Omental fat pad (tissue), 4 donors: Measurements from ENCODE around the gene CHRNA1. TPM values are rescaled to one million over a fixed set of nuclear protein-coding genes. Genes with fewer than 3 reads are reported as not detected.
A peak's percentile ranks its signal among the peaks of the same experiment; 100 is the strongest.

ENCODE experiments used
- ATAC-seq: fragments of 150-250 bp; one replicate; pipeline ENCODE4 v1.9.1; 2016; ENCODE audit warnings: mild to moderate bottlenecking, moderate library complexity; ENCODE audit not compliant: low FRiP score
- DNase-seq: peaks from one replicate; pipeline ENCODE4 v3.0.0-alpha.2; 2019; ENCODE audit warnings: low spot score
- total RNA-seq, 4 donors: library from RNA; depleted of rRNA; stranded (reverse); fragments of >200 nt; gene quantifications; one replicate each; pipeline ENCODE4 v1.1.0, GENCODE V29; 2016
- TF ChIP-seq, protein P1 (sequence below), 3 donors: fragments of 450-650 bp; IDR thresholded peaks; one replicate each; pipeline ENCODE4 v1.5.1; 2016 to 2017; ENCODE audit warnings: antibody characterized with exemption in 3 of 3, mild to moderate bottlenecking in 3 of 3, moderate library complexity in 2 of 3

Gene CHRNA1
- total RNA-seq, 4 donors from 2014 or later = not detected

DNA sequence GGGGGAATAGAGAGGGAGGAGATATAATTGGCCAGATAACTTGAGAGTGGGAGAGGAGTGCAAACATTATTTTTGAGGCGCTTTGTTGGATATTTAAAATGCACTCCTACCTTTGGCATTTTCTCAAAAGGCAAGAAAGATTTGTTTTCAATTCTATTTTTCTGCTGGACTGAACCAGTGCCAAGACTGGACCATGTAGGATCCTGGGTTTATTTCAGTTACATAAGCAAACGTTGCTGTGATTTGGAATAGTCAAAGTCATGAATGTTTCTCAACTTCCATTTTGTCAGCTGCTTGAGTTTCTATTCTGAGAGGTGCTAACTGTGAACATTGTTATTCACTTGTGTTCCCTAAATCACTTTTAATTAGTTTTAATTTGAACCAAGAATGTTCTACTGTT is 8.9 kb upstream of the CHRNA1 start:
- no peak for ATAC-seq
- no peak for DNase-seq
- TF ChIP-seq, protein P1, sequence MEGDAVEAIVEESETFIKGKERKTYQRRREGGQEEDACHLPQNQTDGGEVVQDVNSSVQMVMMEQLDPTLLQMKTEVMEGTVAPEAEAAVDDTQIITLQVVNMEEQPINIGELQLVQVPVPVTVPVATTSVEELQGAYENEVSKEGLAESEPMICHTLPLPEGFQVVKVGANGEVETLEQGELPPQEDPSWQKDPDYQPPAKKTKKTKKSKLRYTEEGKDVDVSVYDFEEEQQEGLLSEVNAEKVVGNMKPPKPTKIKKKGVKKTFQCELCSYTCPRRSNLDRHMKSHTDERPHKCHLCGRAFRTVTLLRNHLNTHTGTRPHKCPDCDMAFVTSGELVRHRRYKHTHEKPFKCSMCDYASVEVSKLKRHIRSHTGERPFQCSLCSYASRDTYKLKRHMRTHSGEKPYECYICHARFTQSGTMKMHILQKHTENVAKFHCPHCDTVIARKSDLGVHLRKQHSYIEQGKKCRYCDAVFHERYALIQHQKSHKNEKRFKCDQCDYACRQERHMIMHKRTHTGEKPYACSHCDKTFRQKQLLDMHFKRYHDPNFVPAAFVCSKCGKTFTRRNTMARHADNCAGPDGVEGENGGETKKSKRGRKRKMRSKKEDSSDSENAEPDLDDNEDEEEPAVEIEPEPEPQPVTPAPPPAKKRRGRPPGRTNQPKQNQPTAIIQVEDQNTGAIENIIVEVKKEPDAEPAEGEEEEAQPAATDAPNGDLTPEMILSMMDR (IDR thresholded peaks at IDR 0.05) = no peak

- ATAC-seq (no peak), DNase-seq (no peak)
- TF ChIP-seq, protein P1 (IDR thresholded peaks at IDR 0.05) = no peak
These were observed 8.2 kb upstream of the CHRNA1 start for GRCh38 chr2:174772472-174772801.

GRCh38 chr2:174771631-174772471 is 7.6 kb upstream of the CHRNA1 start:
- TF ChIP-seq, protein P1 (IDR thresholded peaks at IDR 0.05) = peak in 2 of 3 donors; percentile 22 to 37
- peak; percentile 54 for DNase-seq
- peak; percentile 91 for ATAC-seq

DNA sequence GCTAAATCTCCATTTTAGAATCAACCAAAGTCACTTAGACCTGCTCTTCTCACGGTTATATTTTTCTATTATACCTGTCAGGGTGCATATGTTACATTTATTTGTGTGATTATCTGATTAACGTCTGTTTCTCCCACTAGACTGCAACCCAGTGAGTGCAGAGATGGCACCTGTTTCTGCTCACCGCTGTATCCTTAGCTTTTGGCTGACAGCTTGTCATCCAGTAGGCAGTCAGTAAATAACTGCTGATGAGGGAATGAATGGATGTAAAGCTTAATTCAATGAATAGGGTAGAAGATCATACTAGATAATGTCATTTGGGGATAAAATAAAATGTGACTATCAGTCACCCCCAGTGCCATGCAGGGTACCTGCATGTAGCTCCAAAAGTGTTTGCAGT is 6.9 kb upstream of the CHRNA1 start:
- peak; percentile 6 for ATAC-seq
- TF ChIP-seq, protein P1 (IDR thresholded peaks at IDR 0.05) = no peak
- no peak for DNase-seq

GRCh38 chr2:174768557-174768956 is 4.3 kb upstream of the CHRNA1 start:
- TF ChIP-seq, protein P1 (IDR thresholded peaks at IDR 0.05) = no peak
- no peak for DNase-seq
- ATAC-seq = no peak

- no peak for ATAC-seq
- no peak for DNase-seq
- TF ChIP-seq, protein P1 (IDR thresholded peaks at IDR 0.05) = no peak
These were observed 2.0 kb upstream of the CHRNA1 start for GRCh38 chr2:174766271-174766670.

DNA sequence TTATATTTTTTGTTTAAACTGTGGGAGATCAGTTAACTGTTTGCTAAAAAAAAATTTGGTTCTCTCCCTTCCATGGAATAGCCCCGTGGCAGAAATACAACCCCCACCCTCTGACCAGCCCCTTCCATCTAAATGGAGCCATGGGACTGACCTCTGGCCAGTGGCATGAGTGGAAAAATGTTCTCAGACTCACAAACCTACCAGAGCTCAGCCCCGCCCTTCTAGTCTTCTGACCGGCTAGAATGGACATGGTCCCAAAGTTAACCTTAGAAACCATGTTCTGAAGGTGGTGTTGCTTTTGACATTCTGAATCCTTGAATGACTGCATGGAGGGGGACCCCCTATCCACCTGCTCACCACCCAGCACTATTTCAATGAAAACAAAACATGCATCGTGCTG is 1.3 kb upstream of the CHRNA1 start:
- DNase-seq (no peak), ATAC-seq (no peak)
- TF ChIP-seq, protein P1 (IDR thresholded peaks at IDR 0.05) = no peak
